CD4-positive, alpha-beta T cell (primary cell): ENCODE data around the gene INPP5A. TPM values are rescaled to one million over a fixed set of nuclear protein-coding genes. Genes with fewer than 3 reads are reported as not detected.

Experiments used
- ATAC-seq: fragments of 200-7000 bp; cut with Tn5 transposase; one replicate; pipeline ENCODE4 v1.10.0; 2022; ENCODE audit warnings: mild to moderate bottlenecking; ENCODE audit not compliant: poor library complexity
- CTCF ChIA-PET: fragments of 350-600 bp; sonication (Branson Sonifier 250); formaldehyde crosslinking; loops from one replicate; lab custom pipeline; 2021; ENCODE audit warnings: antibody characterized with exemption, inconsistent platforms; lab: Charles Lee
- POLR2A ChIA-PET: fragments of 350-600 bp; sonication (Branson Sonifier 250); formaldehyde crosslinking; loops from one replicate; lab custom pipeline; 2021; ENCODE audit warnings: antibody characterized with exemption, inconsistent platforms; lab: Charles Lee
- DNase-seq, 14 experiments: peaks; one replicate each; pipeline ENCODE4 v3.0.0-alpha.2; 2013 to 2020; ENCODE audit warnings: mixed read lengths in 2 of 14
- H3K27ac ChIP-seq, 2 donors: one replicate each; pipeline versions ENCODE4 v1.5.1 to v1.7.0; 2013; ENCODE audit warnings: low read length in 2 of 2, low read depth in 1 of 2, mild to moderate bottlenecking in 1 of 2
- H3K27me3 ChIP-seq, 2 experiments: 1 replicate in 1 of 2; 2 replicates in 1 of 2; pipeline versions ENCODE4 v1.6.1 to v1.7.0; 2013; ENCODE audit warnings: low read length in 2 of 2, control low read depth in 1 of 2, mild to moderate bottlenecking in 1 of 2, moderate library complexity in 1 of 2; ENCODE audit not compliant: insufficient read depth in 2 of 2, control insufficient read depth in 1 of 2
- H3K36me3 ChIP-seq: one replicate; pipeline ENCODE4 v1.6.1; 2013; ENCODE audit warnings: low read length, control low read depth; ENCODE audit not compliant: insufficient read depth
- H3K4me1 ChIP-seq: one replicate; pipeline ENCODE4 v1.6.1; 2013; ENCODE audit warnings: low read length, control low read depth; ENCODE audit not compliant: insufficient read depth
- H3K4me3 ChIP-seq: one replicate; pipeline ENCODE4 v1.5.1; 2013; ENCODE audit warnings: mild to moderate bottlenecking, low read length, moderate library complexity
- H3K9me3 ChIP-seq, 2 experiments: 1 replicate in 1 of 2; 2 replicates in 1 of 2; pipeline versions ENCODE4 v1.6.1 to v1.7.0; 2013; ENCODE audit warnings: low read length in 2 of 2, mild to moderate bottlenecking in 2 of 2, control low read depth in 1 of 2, moderate library complexity in 1 of 2; ENCODE audit not compliant: control insufficient read depth in 1 of 2, insufficient read depth in 1 of 2
- H3K27ac Mint-ChIP-seq: one replicate; pipeline ENCODE4 v1.8.0; 2020; ENCODE audit warnings: mixed read lengths
- H3K27me3 Mint-ChIP-seq: one replicate; pipeline ENCODE4 v1.8.0; 2021; ENCODE audit warnings: mixed read lengths
- H3K36me3 Mint-ChIP-seq: one replicate; pipeline ENCODE4 v1.8.0; 2021; ENCODE audit warnings: low read depth, mixed read lengths
- H3K4me1 Mint-ChIP-seq: one replicate; pipeline ENCODE4 v1.8.0; 2021; ENCODE audit warnings: low read depth, mixed read lengths
- H3K4me3 Mint-ChIP-seq: one replicate; pipeline ENCODE4 v1.8.0; 2020; ENCODE audit warnings: mild to moderate bottlenecking, mixed read lengths
- H3K9me3 Mint-ChIP-seq: one replicate; pipeline ENCODE4 v1.8.0; 2020; ENCODE audit warnings: mixed read lengths
- CTCF ChIP-seq: fragments of 200-600 bp; IDR thresholded peaks from one replicate; pipeline ENCODE4 v1.8.0; 2022; ENCODE audit warnings: antibody characterized with exemption, mild to moderate bottlenecking
- intact Hi-C, 2 experiments: fragments of 100-400 bp; cut with DNase I in 1 of 2; cut with micrococcal nuclease in 1 of 2; formaldehyde crosslinking; loops; one replicate each; pipeline versions ENCODE4 v1.15.1 to v1.9.0; 2023 to 2025; cut with DNase I, micrococcal nuclease
- total RNA-seq, 174 experiments: library from RNA in 2 of 174; stranded (reverse) in 2 of 174; gene quantifications; one replicate each; pipeline ENCODE4 v1.2.3 and lab custom pipeline; 2021 to 2026

Gene INPP5A
- total RNA-seq, 2 experiments from 2014 or later = 22.0 to 24.8 TPM

GRCh38 chr10:132634947-132635271, 97.3 kb downstream of the INPP5A start:
- H3K4me1 ChIP-seq = peaks cover 9% of the 10 kb centered on the region
- H3K9me3 ChIP-seq = no peaks in the 10 kb centered on the region
- H3K4me1 Mint-ChIP-seq = peaks cover 26% of the 10 kb centered on the region
- H3K36me3 ChIP-seq = no peaks in the 10 kb centered on the region
- ChIA-PET CTCF (interaction anchor here (0.6 to 1.3 kb wide), 2 partner anchors 176 to 247 kb away, joined by 3 to 5 read pairs; no protein-coding TSS in a partner anchor), POLR2A (interaction anchor here (1.2 kb wide), 1 partner anchor 96 kb away, joined by 3 read pairs; no protein-coding TSS in a partner anchor)
- peak overlapping the region; percentile 10 for H3K27ac Mint-ChIP-seq
- no peak for ATAC-seq
- no peaks in the 10 kb centered on the region for H3K9me3 Mint-ChIP-seq
- intact Hi-C loops = loop anchor here (5.0 kb wide), 4 partner anchors 93 to 413 kb away; partner anchors contain the start of gene INPP5A (in 1 of the 2)
- H3K36me3 Mint-ChIP-seq = no peaks in the 10 kb centered on the region
- no peak for DNase-seq
- no peak overlapping the region for H3K27ac ChIP-seq
- no peak for TF ChIP-seq CTCF
- no peak overlapping the region for H3K4me3 ChIP-seq
- no peaks in the 10 kb centered on the region for H3K27me3 ChIP-seq
- H3K27me3 Mint-ChIP-seq = no peaks in the 10 kb centered on the region
- H3K4me3 Mint-ChIP-seq = no peak overlapping the region

- no peak for TF ChIP-seq CTCF
- no peaks in the 10 kb centered on the region for H3K9me3 Mint-ChIP-seq
Observed at GRCh38 chr10:132636358-132636757, 98.8 kb downstream of the INPP5A start.

GRCh38 chr10:132637477-132638129, 100.0 kb downstream of the INPP5A start:
- H3K27ac Mint-ChIP-seq = no peak overlapping the region
- ATAC-seq (peak; percentile 79), DNase-seq (peak in 5 of 14 experiments; percentile 25 to 73 (median 66))
- H3K27me3 ChIP-seq = no peaks in the 10 kb centered on the region
- no peak overlapping the region for H3K4me3 Mint-ChIP-seq
- H3K36me3 ChIP-seq = no peaks in the 10 kb centered on the region
- ChIA-PET CTCF (no interaction called here), POLR2A (no interaction called here)
- H3K4me1 Mint-ChIP-seq = peaks cover 30% of the 10 kb centered on the region
- intact Hi-C loops = loop anchor here (1.0 to 5.0 kb wide), 5 partner anchors 95 to 415 kb away; partner anchors contain the start of gene INPP5A (in 1 of the 2)
- H3K27ac ChIP-seq = no peak overlapping the region
- H3K36me3 Mint-ChIP-seq = no peaks in the 10 kb centered on the region
- H3K4me1 ChIP-seq = peaks cover 11% of the 10 kb centered on the region
- H3K27me3 Mint-ChIP-seq = no peaks in the 10 kb centered on the region
- no peaks in the 10 kb centered on the region for H3K9me3 ChIP-seq
- H3K9me3 Mint-ChIP-seq = no peaks in the 10 kb centered on the region
- no peak overlapping the region for H3K4me3 ChIP-seq
- TF ChIP-seq CTCF = peak; percentile 82

More at GRCh38 chr10:132636358-132636757, 98.8 kb downstream of the INPP5A start:
- Histone ChIP-seq H3K36me3 (no peaks in the 10 kb centered on the region), H3K4me1 (peaks cover 9% of the 10 kb centered on the region), H3K27me3 (no peaks in the 10 kb centered on the region), H3K27ac (no peak overlapping the region), H3K4me3 (no peak overlapping the region), H3K9me3 (no peaks in the 10 kb centered on the region)
- no peaks in the 10 kb centered on the region for H3K27me3 Mint-ChIP-seq
- POLR2A ChIA-PET = no interaction called here
- CTCF ChIA-PET = interaction anchor here (1.3 kb wide), 1 partner anchor 177 kb away, joined by 5 read pairs; no protein-coding TSS in a partner anchor
- H3K4me3 Mint-ChIP-seq = no peak overlapping the region
- ATAC-seq = no peak
- no peak overlapping the region for H3K27ac Mint-ChIP-seq
- no peaks in the 10 kb centered on the region for H3K36me3 Mint-ChIP-seq
- DNase-seq = peak in 1 of 14 experiments; percentile 31
- intact Hi-C loops = loop anchor here (5.0 kb wide), 3 partner anchors 94 to 414 kb away; partner anchors contain the start of gene INPP5A (in 1 of the 2)
- H3K4me1 Mint-ChIP-seq = peaks cover 26% of the 10 kb centered on the region
